ENCODE results near the gene DNAJC15. TPM values are rescaled to one million over a fixed set of nuclear protein-coding genes. Genes with fewer than 3 reads are reported as not detected.

The DNAJC15 gene
- total RNA-seq, 6 experiments from 2014 or later, result 23.8 to 29.6 (median 25.8) TPM

GRCh38 chr13:43107780-43108179, 84.4 kb downstream of the DNAJC15 start:
- peak overlapping the region; percentile 40 for H3K27ac Mint-ChIP-seq
- no peak for TF ChIP-seq CTCF (IDR thresholded peaks at IDR 0.05)
- H3K27me3 Mint-ChIP-seq (ENCODE audit: insufficient read depth), result no peaks in the 10 kb centered on the region; the same call in 1 of the 2 replicates
- H3K4me1 Mint-ChIP-seq (ENCODE audit: low read depth), result peaks cover 43% of the 10 kb centered on the region
- H3K4me3 Mint-ChIP-seq, result no peak overlapping the region
- no peaks in the 10 kb centered on the region for H3K9me3 Mint-ChIP-seq
- peaks cover 8% of the 10 kb centered on the region; the same call in 1 of the 2 replicates for H3K36me3 Mint-ChIP-seq (ENCODE audit: low read depth)
- no peak for DNase-seq

GRCh38 chr13:43110036-43110435, 86.7 kb downstream of the DNAJC15 start:
- H3K27ac Mint-ChIP-seq, result no peak overlapping the region

GRCh38 chr13:43110658-43111057, 87.3 kb downstream of the DNAJC15 start:
- no peak overlapping the region for H3K27ac Mint-ChIP-seq
- peaks cover 40% of the 10 kb centered on the region for H3K4me1 Mint-ChIP-seq (ENCODE audit: low read depth)
- no peak for DNase-seq
- no peaks in the 10 kb centered on the region for H3K9me3 Mint-ChIP-seq
- no peak overlapping the region for H3K4me3 Mint-ChIP-seq
- H3K36me3 Mint-ChIP-seq (ENCODE audit: low read depth), result peaks cover 8% of the 10 kb centered on the region; the same call in 1 of the 2 replicates
- no peaks in the 10 kb centered on the region for H3K27me3 Mint-ChIP-seq (ENCODE audit: insufficient read depth)
- no peak for TF ChIP-seq CTCF (IDR thresholded peaks at IDR 0.05)

More at GRCh38 chr13:43110036-43110435, 86.7 kb downstream of the DNAJC15 start:
- DNase-seq, result no peak
- no peaks in the 10 kb centered on the region for H3K9me3 Mint-ChIP-seq
- TF ChIP-seq CTCF (IDR thresholded peaks at IDR 0.05), result no peak
- peaks cover 46% of the 10 kb centered on the region for H3K4me1 Mint-ChIP-seq (ENCODE audit: low read depth)
- no peaks in the 10 kb centered on the region for H3K27me3 Mint-ChIP-seq (ENCODE audit: insufficient read depth)
- H3K36me3 Mint-ChIP-seq (ENCODE audit: low read depth), result peaks cover 8% of the 10 kb centered on the region; the same call in 1 of the 2 replicates
- no peak overlapping the region for H3K4me3 Mint-ChIP-seq

GRCh38 chr13:43111559-43112400, 88.4 kb downstream of the DNAJC15 start:
- Mint-ChIP-seq H3K9me3 (no peaks in the 10 kb centered on the region), H3K27me3 (ENCODE audit: insufficient read depth) (no peaks in the 10 kb centered on the region), H3K4me3 (no peak overlapping the region), H3K27ac (no peak overlapping the region), H3K36me3 (ENCODE audit: low read depth) (peaks cover 8% of the 10 kb centered on the region; the same call in 1 of the 2 replicates), H3K4me1 (ENCODE audit: low read depth) (peaks cover 29% of the 10 kb centered on the region)
- TF ChIP-seq CTCF (IDR thresholded peaks at IDR 0.05), result no peak
- DNase-seq, result no peak

- Mint-ChIP-seq H3K9me3 (no peaks in the 10 kb centered on the region), H3K36me3 (ENCODE audit: low read depth) (no peaks in the 10 kb centered on the region), H3K27ac (no peak overlapping the region), H3K4me3 (no peak overlapping the region), H3K27me3 (ENCODE audit: insufficient read depth) (no peaks in the 10 kb centered on the region), H3K4me1 (ENCODE audit: low read depth) (peaks cover 15% of the 10 kb centered on the region)
- no peak for TF ChIP-seq CTCF (IDR thresholded peaks at IDR 0.05)
- no peak for DNase-seq
Observed at GRCh38 chr13:43113603-43114002, 90.2 kb downstream of the DNAJC15 start.

All from HFFc6 (cell line).